Naive thymus-derived CD8-positive, alpha-beta T cell (primary cell): Measurements from ENCODE around the gene TNNC1. TPM values are rescaled to one million over a fixed set of nuclear protein-coding genes. Genes with fewer than 3 reads are reported as not detected.

ENCODE experiments used
- ATAC-seq, 2 donors: fragments of 150-1000 bp; cut with Tn5 transposase in 1 of 2; sonication (Bioruptor Pico), chemical (Tn5 transposase) in 1 of 2; 1 replicate in 1 of 2; 2 replicates in 1 of 2; pipeline ENCODE4 v1.10.0; 2021; ENCODE audit warnings: mild to moderate bottlenecking in 2 of 2, moderate library complexity in 2 of 2
- POLR2A ChIA-PET: fragments of 350-600 bp; sonication (Branson Sonifier 250); formaldehyde crosslinking; loops from one replicate; lab custom pipeline; 2021; ENCODE audit warnings: antibody characterized with exemption; lab: Charles Lee
- DNase-seq, 10 donors: peaks; one replicate each; pipeline versions ENCODE4 v3.0.0 to v3.0.0-alpha.2; 2020 to 2022
- H3K27ac Mint-ChIP-seq, 10 donors: one replicate each; pipeline ENCODE4 v1.8.0; 2020 to 2022; ENCODE audit warnings: mild to moderate bottlenecking in 10 of 10, mixed read lengths in 10 of 10, moderate library complexity in 4 of 10, inconsistent platforms in 1 of 10
- H3K27me3 Mint-ChIP-seq, 5 donors: one replicate each; pipeline ENCODE4 v1.8.0; 2021 to 2022; ENCODE audit warnings: mixed read lengths in 5 of 5
- H3K36me3 Mint-ChIP-seq, 3 donors: one replicate each; pipeline ENCODE4 v1.8.0; 2020 to 2022; ENCODE audit warnings: mixed read lengths in 3 of 3, mild to moderate bottlenecking in 2 of 3, inconsistent platforms in 1 of 3
- H3K4me1 Mint-ChIP-seq, 4 donors: one replicate each; pipeline ENCODE4 v1.8.0; 2021 to 2022; ENCODE audit warnings: mixed read lengths in 4 of 4
- H3K4me3 Mint-ChIP-seq, 10 donors: one replicate each; pipeline ENCODE4 v1.8.0; 2020 to 2022; ENCODE audit warnings: mild to moderate bottlenecking in 10 of 10, mixed read lengths in 10 of 10, moderate library complexity in 6 of 10, inconsistent platforms in 1 of 10
- H3K9me3 Mint-ChIP-seq, 9 donors: one replicate each; pipeline ENCODE4 v1.8.0; 2020 to 2022; ENCODE audit warnings: mixed read lengths in 9 of 9, mild to moderate bottlenecking in 3 of 9, inconsistent platforms in 1 of 9, moderate library complexity in 1 of 9
- polyA plus RNA-seq, 3 donors: library from polyadenylated mRNA; unstranded; fragments of 300-500 nt; fragmentation: Illumina TruSeq; gene quantifications; one replicate each; pipeline ENCODE4 v1.2.3, GENCODE V29; 2021
- total RNA-seq, 8 experiments: library from RNA in 2 of 8; stranded (reverse) in 2 of 8; gene quantifications; one replicate each; pipeline ENCODE4 v1.2.3 and lab custom pipeline; 2021 to 2026

TNNC1 gene
- total and polyA plus RNA-seq, 5 experiments from 2014 or later: 0.60 to 7.8 (median 1.4) TPM

DNA sequence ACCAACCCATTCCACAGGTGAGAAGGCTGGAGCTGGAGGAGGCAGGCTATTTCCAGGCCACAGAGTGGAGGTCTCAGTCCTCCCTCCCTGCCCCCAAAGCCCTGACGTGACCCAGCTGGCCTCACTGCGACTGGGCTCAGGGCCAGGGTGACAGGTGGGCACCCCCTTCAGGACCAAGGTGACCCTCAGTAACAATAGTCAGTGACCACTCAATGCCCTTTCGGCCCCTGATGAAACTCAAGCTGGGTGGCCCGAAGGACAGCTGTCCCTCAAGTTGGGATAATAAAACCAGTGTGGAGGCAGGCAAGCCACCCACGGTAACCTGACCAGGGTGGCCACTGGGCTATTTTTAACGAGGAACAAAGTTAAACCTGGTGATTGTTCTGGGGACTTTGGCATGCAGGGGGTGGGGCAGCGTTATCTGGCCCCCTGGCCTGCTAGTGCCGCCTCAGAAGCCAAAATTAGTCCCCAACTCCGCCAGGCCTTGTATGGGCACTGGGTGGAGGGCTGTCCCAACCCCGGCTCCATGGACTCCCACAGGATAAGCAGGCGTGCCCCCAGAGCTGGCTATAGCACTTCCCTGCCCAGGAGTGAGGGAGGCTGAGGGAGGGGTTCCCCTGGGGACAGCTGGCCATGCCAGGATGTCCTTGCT is 1.1 kb downstream of the TNNC1 start:
- peak overlapping the region in 3 of 10 donors; percentile 52 to 98 (median 72) for H3K27ac Mint-ChIP-seq

DNA sequence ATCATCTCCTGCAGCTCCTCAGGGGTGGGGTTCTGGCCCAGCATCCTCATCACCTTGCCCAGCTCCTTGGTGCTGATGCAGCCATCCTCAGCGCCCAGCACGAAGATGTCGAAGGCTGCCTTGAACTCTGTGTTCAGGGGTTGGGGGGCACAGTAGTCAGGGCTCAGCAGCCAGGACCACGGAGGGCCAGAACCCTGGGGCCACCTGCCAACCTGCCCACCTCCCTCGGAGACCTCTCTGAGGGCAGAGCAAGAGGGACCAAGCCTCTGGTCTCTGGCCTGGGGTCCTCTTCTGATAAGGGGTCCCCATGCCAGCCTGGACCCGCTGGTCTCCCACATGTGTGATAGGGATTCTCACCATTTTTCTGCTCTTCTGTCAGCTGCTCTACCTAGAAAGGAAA is 1.7 kb downstream of the TNNC1 start:
- H3K36me3 Mint-ChIP-seq: peaks cover 0 to under 1% (median 0%) of the 10 kb centered on the region in 3 donors
- POLR2A ChIA-PET: interaction anchor here (0.7 kb wide), 1 partner anchor 230 kb away, joined by 3 read pairs; no protein-coding TSS in a partner anchor
- H3K27me3 Mint-ChIP-seq: no peaks in the 10 kb centered on the region
- no peaks in the 10 kb centered on the region for H3K9me3 Mint-ChIP-seq
- DNase-seq (peak in 1 of 10 donors; percentile 46), ATAC-seq (no peak)
- no peak overlapping the region for H3K4me3 Mint-ChIP-seq
- H3K4me1 Mint-ChIP-seq: peaks cover 18 to 39% (median 32%) of the 10 kb centered on the region in 4 donors
- no peak overlapping the region for H3K27ac Mint-ChIP-seq

More for the DNA sequence above, 1.1 kb downstream of the TNNC1 start:
- peaks cover 0 to 5% (median 0%) of the 10 kb centered on the region in 3 donors for H3K36me3 Mint-ChIP-seq
- ATAC-seq: no peak
- H3K9me3 Mint-ChIP-seq: no peaks in the 10 kb centered on the region
- peaks cover 20 to 40% (median 36%) of the 10 kb centered on the region in 4 donors for H3K4me1 Mint-ChIP-seq
- DNase-seq: peak in 1 of 10 donors; percentile 58
- no peak overlapping the region for H3K4me3 Mint-ChIP-seq
- POLR2A ChIA-PET: interaction anchor here (0.7 kb wide), 1 partner anchor 230 kb away, joined by 3 read pairs; no protein-coding TSS in a partner anchor
- no peaks in the 10 kb centered on the region for H3K27me3 Mint-ChIP-seq

DNA sequence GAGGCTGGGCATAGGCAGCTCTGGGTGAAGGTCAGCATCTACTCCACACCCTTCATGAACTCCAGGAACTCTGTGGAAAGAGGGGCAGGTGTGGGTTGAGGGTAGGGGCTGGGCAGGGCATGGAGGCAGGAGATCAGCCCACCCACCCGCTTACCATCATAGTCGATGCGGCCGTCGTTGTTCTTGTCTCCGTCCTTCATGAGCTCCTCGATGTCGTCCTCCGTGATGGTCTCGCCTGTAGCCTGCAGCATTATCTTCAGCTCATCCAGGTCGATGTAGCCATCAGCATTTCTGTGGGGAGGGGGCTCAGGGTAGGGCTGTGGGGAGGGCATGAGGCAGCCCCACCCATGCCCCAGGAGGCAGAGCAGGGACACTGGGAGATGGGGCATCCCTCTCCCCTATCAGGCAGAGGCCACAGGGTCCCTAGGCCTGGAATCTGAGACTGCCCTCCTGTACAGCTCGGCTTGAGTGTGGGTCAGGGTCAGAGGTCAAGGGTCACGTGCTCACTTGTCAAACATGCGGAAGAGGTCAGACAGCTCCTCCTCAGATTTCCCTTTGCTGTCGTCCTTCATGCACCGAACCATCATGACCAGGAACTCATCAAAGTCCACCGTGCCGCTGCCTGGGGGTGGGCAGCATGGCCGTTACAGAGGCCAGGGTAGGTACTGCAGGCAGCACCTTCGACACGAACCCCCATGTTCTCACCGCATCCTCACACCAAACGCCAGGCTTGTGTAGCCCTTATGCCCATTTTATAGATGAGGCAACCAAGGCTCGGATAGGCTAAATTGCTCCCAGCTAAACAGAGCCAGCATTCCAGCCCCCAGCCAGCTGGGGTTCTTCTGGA is 2.4 kb downstream of the TNNC1 start:
- no peaks in the 10 kb centered on the region for H3K36me3 Mint-ChIP-seq
- peaks cover 18 to 37% (median 29%) of the 10 kb centered on the region in 4 donors for H3K4me1 Mint-ChIP-seq
- POLR2A ChIA-PET: no interaction called here
- no peaks in the 10 kb centered on the region for H3K9me3 Mint-ChIP-seq
- peak overlapping the region in 3 of 10 donors; percentile 35 to 85 (median 64) for H3K27ac Mint-ChIP-seq
- peak overlapping the region in 1 of 10 donors; percentile 43 for H3K4me3 Mint-ChIP-seq
- peak in 1 of 10 donors; percentile 56 for DNase-seq
- ATAC-seq: no peak
- no peaks in the 10 kb centered on the region for H3K27me3 Mint-ChIP-seq

DNA sequence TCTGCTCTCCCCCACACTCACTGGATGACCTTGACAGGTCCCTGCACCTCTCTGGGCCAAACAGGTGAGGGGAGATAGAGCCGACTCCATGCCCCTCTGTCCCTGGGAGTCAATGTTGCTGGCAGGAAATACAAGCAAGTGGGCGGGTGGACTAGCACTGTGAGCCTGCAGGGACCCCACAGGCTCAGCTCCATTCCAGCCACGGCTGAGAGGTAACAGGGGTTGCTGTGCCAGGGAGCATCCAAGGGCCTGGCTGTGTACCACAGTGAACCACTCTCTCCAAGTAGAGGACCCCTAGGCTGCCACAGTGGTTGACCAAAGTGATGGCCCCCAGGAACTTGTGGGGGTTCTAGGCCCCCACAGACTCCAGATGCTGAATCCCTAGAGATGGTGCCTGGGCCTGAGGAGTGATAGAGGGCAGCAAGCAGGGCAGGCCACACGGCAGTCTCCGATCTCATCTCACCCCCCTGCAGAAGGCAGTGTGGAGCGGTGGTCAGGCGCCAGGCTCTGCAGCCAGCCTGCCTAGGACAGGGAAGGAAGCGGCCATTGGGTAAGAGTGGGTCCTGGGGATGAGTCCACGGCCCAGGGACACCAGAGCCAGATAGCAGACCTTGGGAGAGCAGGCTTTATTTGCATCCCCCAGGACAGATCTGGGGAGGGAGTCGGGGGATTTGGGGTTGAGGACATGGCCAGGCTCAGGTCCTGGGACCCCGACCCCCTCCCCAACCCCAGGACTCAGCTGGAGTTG is 3.2 kb downstream of the TNNC1 start:
- H3K9me3 Mint-ChIP-seq: no peaks in the 10 kb centered on the region
- no peak overlapping the region for H3K4me3 Mint-ChIP-seq
- ATAC-seq (no peak), DNase-seq (peak in 1 of 10 donors; percentile 54)
- peaks cover 13 to 29% (median 23%) of the 10 kb centered on the region in 4 donors for H3K4me1 Mint-ChIP-seq
- peak overlapping the region in 4 of 10 donors; percentile 18 to 85 (median 58) for H3K27ac Mint-ChIP-seq
- H3K36me3 Mint-ChIP-seq: no peaks in the 10 kb centered on the region
- POLR2A ChIA-PET: no interaction called here
- no peaks in the 10 kb centered on the region for H3K27me3 Mint-ChIP-seq

DNA sequence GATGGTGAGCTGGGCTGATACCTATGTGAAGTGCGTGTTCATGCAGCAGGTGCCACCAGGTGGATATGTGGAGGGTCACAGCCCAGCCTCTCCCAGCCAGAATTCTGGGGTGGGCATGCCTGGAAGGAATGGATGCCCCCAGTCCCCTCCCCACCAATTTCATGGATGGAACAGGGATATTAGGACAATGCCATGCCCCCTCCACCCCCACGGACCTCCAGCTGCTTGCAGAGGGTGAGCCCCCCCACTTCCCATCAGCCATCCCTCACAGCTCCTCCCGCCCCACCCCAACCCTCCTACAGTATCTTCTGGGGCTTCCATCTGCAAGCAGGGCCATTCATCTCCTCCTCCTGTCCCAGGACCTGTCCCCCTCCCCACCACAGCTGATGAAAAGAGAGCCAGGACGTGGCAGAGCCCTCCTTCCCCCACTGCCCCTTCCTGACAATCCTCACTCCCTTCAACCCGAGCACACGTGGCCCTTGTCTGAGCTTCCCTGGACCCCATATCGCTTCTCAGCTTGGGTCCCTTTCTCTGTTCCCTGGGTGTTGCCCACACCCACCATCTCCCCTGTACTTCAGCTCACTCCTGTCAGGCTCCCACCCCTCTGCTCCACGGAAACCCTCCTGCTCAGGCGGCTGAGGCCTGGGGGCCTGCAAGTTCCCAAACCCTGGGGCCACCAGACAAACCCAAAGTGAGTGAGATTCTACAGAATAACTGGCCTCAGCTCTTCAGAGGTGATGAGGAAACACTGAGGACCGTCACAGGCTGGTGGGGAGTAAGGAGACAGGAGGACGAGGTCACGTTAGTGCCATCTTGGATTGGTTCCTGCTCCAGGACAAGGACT is 6.1 kb downstream of the TNNC1 start:
- POLR2A ChIA-PET: interaction anchor here (0.7 to 1.2 kb wide), 8 partner anchors 9 to 218 kb away, joined by 3 to 5 read pairs (median 4); no protein-coding TSS in a partner anchor
- ATAC-seq: no peak
- H3K36me3 Mint-ChIP-seq: no peaks in the 10 kb centered on the region
- no peaks in the 10 kb centered on the region for H3K27me3 Mint-ChIP-seq
- peak overlapping the region in 3 of 10 donors; percentile 39 to 72 (median 64) for H3K27ac Mint-ChIP-seq
- H3K4me1 Mint-ChIP-seq: peaks cover 7 to 14% (median 9%) of the 10 kb centered on the region in 4 donors
- no peak overlapping the region for H3K4me3 Mint-ChIP-seq
- no peaks in the 10 kb centered on the region for H3K9me3 Mint-ChIP-seq
- peak in 1 of 10 donors; percentile 58 for DNase-seq

DNA sequence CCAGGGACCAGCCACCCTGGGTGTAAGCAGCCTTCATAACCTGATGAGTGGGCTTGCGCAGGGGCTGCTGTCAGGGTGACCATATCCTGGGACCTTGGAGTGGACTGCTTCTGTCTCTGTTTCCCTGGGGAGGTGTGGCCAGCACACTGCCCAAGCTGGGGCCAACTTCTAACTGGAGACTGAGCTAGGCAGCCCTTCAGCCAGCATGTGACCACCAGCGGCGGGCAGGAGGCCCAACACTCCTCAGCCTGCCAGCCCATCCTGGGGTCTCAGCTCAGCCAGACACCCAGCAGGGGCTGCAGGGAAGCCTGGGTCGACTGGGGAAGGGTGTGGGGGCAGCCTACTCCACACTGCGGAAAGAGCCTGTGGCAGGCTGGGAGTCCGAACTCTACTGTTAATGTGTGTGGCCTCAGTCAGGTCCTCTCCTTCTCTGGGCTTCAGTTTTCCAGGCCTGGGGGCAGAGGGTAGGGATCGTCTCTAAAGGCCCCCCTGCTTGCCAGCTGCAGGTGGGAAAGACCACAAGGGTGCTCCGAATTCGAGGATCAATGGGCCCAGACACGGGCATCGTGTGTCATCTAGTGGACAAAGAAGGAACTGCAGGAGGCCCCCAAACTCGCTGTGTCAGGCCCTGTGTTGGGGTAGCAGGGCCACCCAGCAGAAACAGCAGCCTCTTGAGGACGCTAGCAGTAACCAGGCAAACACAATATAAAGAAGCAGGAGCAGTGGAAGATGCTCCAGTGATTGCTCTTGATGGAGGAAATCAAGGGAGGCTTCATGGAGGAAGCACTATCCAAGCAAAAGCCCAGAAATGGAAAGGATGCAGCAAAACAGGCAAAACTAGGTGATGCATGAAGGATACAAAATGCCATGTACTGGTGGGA is 7.0 kb downstream of the TNNC1 start:
- Mint-ChIP-seq H3K9me3 (no peaks in the 10 kb centered on the region), H3K4me1 (peaks cover 7 to 14% (median 9%) of the 10 kb centered on the region in 4 donors), H3K4me3 (peak overlapping the region in 2 of 10 donors; percentile 16 to 28), H3K27ac (peak overlapping the region in 9 of 10 donors; percentile 20 to 87 (median 70)), H3K27me3 (no peaks in the 10 kb centered on the region), H3K36me3 (no peaks in the 10 kb centered on the region)
- DNase-seq: peak; percentile 53 to 85 (median 74)
- ATAC-seq: peak; percentile 74 to 78
- POLR2A ChIA-PET: interaction anchor here (0.6 to 2.2 kb wide), 8 partner anchors 8 to 296 kb away, joined by 3 to 14 read pairs (median 4); partner anchors contain the start of gene NISCH

DNA sequence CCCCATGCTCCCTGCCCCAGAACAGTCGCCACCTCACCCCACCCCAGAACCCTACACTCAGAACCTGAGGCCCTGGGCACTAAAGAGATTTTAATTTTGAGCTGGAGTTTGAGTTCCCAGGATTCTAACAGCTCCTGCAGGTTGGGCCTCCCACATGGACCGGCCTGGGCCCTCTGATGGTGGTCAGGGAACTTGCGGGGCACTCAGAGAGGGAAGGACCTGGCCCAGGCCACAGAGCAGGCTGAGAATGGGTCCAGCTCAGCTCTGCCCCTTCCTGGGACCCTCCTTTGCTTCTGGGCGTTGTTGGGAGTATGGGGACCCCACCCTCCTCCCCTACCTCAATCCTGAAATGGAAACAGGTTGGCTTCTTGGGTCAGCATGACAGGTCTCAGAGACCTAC is 7.8 kb downstream of the TNNC1 start:
- H3K27ac Mint-ChIP-seq: no peak overlapping the region

DNA sequence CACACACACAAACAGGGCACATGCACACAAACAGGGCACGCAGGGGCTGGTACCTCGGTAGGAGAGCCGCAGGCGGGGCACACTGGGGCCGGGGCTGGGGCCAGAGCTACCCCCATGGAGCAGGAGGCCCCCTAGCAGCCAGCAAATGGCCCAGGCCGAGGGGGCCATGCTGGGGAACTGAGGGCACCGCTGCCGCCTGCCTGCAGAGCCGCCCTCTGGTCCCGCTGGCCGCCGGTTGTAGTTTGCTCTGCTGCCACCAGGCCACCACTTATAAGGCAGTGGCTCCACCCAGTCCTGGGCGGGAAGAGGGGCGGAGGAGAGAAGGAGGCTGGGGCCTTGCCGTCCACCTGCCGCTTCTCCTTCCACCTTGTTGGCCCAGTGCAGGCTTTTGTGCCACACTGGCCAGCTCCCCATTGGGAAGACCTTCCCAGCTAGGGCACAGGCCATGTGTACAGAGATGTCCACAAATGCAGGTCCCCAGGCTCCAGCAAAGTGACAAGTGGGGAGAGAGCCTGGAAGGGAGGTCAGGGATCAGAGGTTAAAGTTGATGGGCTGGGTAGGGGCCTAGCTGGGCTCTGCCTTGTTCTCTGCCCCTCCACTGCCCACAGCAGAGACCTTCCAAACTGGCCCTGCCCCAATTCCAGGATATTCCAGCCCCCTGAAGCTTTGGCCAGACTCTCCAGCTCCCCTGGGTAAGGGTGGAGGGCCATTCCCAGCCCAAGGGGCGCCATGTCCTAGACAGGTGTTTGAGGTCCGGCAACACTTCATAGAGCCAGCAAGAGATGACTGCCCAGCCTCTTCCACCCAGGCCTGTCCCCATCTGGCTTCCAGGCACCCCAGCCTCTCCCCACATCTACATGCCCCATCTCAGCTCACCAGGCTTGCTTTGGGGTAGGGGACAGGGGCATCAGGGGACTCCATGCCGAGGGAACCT is 8.7 kb downstream of the TNNC1 start, which contains the start of gene SEMA3G:
Gene SEMA3G, minus strand, starts transcription at position 244 of the 934 bp plus-strand sequence. Its CDS starts 76 bp downstream, at position 168.
- H3K4me1 Mint-ChIP-seq: peaks cover 7 to 14% (median 9%) of the 10 kb centered on the region in 4 donors
- H3K9me3 Mint-ChIP-seq: no peaks in the 10 kb centered on the region
- H3K27ac Mint-ChIP-seq: peak within 1 kb of the TSS in 2 of 10 donors; percentile 56 to 65
- H3K27me3 Mint-ChIP-seq: no peaks in the 10 kb centered on the region
- DNase-seq: peak; percentile 54 to 80 (median 61)
- peak; percentile 95 to 97 for ATAC-seq
- POLR2A ChIA-PET: interaction anchor here (0.5 to 2.2 kb wide), 4 partner anchors 10 to 269 kb away, joined by 3 to 14 read pairs (median 5); partner anchors contain the start of genes NISCH and TWF2
- no peaks in the 10 kb centered on the region for H3K36me3 Mint-ChIP-seq
- H3K4me3 Mint-ChIP-seq: no peak within 1 kb of the TSS

More for the DNA sequence above, 7.8 kb downstream of the TNNC1 start:
- Mint-ChIP-seq H3K4me3 (no peak overlapping the region), H3K9me3 (no peaks in the 10 kb centered on the region), H3K36me3 (no peaks in the 10 kb centered on the region), H3K27me3 (no peaks in the 10 kb centered on the region), H3K4me1 (peaks cover 7 to 14% (median 9%) of the 10 kb centered on the region in 4 donors)
- peak in 1 of 10 donors; percentile 46 for DNase-seq
- no peak for ATAC-seq
- POLR2A ChIA-PET: interaction anchor here (0.8 to 2.2 kb wide), 3 partner anchors 9 to 34 kb away, joined by 3 to 14 read pairs (median 7); partner anchors contain the start of gene NISCH

DNA sequence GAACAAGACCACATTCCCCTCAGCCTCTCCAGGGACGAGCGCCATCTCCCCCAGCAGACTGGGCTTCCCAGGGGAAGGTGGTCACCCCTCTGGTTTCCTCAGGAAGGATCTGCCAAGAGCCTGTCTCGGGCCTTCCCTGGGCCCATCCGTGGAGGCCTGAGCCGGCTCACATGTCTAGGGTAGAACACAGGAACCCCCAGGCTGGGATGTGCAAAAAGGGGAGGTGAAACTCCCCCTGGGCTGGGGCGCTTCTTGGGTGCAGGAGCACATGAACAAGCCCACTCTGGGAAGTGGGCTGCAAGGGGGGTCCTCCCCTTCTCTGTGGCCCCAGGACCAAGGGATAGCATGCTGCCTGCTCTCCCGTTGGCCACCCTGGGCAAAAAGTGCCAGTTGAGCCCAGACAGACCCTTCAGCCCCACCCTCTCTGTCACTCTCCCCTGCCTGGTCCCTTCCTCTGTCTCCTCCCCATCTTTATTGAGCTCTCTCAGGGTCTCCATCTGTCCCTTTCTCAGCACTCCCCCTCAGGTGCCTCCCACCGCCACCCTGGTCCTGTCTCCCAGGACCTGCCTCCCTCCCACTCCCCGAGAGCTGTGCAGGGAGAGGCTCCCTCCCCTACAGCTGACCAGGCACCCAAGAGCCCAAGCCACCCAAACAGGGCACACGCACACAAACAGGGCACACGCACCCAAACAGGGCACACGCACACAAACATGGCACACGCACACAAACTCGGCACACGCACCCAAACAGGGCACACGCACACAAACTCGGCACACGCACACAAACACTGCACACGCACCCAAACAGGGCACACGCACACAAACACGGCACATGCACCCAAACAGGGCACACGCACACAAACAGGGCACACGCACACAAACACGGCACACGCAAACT is 9.8 kb downstream of the TNNC1 start:
- H3K27me3 Mint-ChIP-seq: no peaks in the 10 kb centered on the region
- DNase-seq: peak in 1 of 10 donors; percentile 15
- no peaks in the 10 kb centered on the region for H3K9me3 Mint-ChIP-seq
- no peak for ATAC-seq
- POLR2A ChIA-PET: no interaction called here
- no peak overlapping the region for H3K4me3 Mint-ChIP-seq
- H3K36me3 Mint-ChIP-seq: no peaks in the 10 kb centered on the region
- H3K4me1 Mint-ChIP-seq: peaks cover 7 to 14% (median 9%) of the 10 kb centered on the region in 4 donors
- H3K27ac Mint-ChIP-seq: no peak overlapping the region
